Common myeloid progenitor, CD34-positive (primary cell): ENCODE results near the gene SQOR.

Experiments used
- CTCF ChIA-PET: fragments of 350-600 bp; sonication (Branson Sonifier 250); formaldehyde crosslinking; loops from one replicate; lab custom pipeline; 2021; ENCODE audit warnings: antibody characterized with exemption; lab: Charles Lee
- POLR2A ChIA-PET: fragments of 350-600 bp; sonication (Branson Sonifier 250); formaldehyde crosslinking; loops from one replicate; lab custom pipeline; 2021; ENCODE audit warnings: antibody characterized with exemption; lab: Charles Lee
- DNase-seq, 3 donors: peaks; one replicate each; pipeline versions ENCODE4 v3.0.0 to v3.0.0-alpha.2; 2013
- H3K27ac ChIP-seq, 2 experiments: 1 replicate in 1 of 2; 2 replicates in 1 of 2; pipeline ENCODE4 v1.7.0; 2013; ENCODE audit warnings: inconsistent platforms in 2 of 2, low read length in 2 of 2, mild to moderate bottlenecking in 2 of 2, low read depth in 1 of 2, moderate library complexity in 1 of 2; ENCODE audit not compliant: severe bottlenecking in 2 of 2, insufficient read depth in 1 of 2, poor library complexity in 1 of 2
- H3K27me3 ChIP-seq, 5 experiments: replicated peaks in 2 of 5; 1 replicate in 3 of 5; 2 replicates in 2 of 5; pipeline versions ENCODE4 v1.6.1 to v1.7.0; 2013; ENCODE audit warnings: low read length in 4 of 5, mild to moderate bottlenecking in 2 of 5, moderate library complexity in 2 of 5, inconsistent platforms in 1 of 5; ENCODE audit not compliant: insufficient read depth in 5 of 5, control insufficient read depth in 4 of 5
- H3K36me3 ChIP-seq, 4 experiments: 1 replicate in 2 of 4; 2 replicates in 2 of 4; pipeline versions ENCODE4 v1.6.1 to v1.7.0; 2013; ENCODE audit warnings: low read length in 3 of 4, control low read depth in 1 of 4, mild to moderate bottlenecking in 1 of 4; ENCODE audit not compliant: control insufficient read depth in 4 of 4, insufficient read depth in 4 of 4
- H3K4me1 ChIP-seq, 4 experiments: 1 replicate in 3 of 4; 2 replicates in 1 of 4; pipeline versions ENCODE4 v1.6.1 to v1.7.1; 2013; ENCODE audit warnings: low read length in 3 of 4, mild to moderate bottlenecking in 3 of 4, control low read depth in 1 of 4, inconsistent platforms in 1 of 4, moderate library complexity in 1 of 4; ENCODE audit not compliant: control insufficient read depth in 4 of 4, insufficient read depth in 4 of 4; ENCODE audit errors: control extremely low read depth in 1 of 4
- H3K4me3 ChIP-seq, 7 experiments: 1 replicate in 4 of 7; 2 replicates in 3 of 7; pipeline versions ENCODE4 v1.5.1 to v1.7.0; 2013; ENCODE audit warnings: mild to moderate bottlenecking in 7 of 7, low read length in 6 of 7, moderate library complexity in 6 of 7, inconsistent platforms in 2 of 7, low read depth in 2 of 7, control low read depth in 1 of 7; ENCODE audit not compliant: insufficient read depth in 4 of 7, control insufficient read depth in 1 of 7; ENCODE audit errors: extremely low read depth in 1 of 7
- H3K9me3 ChIP-seq, 5 experiments: 1 replicate in 4 of 5; 2 replicates in 1 of 5; pipeline versions ENCODE4 v1.6.1 to v1.7.1; 2013; ENCODE audit warnings: low read length in 4 of 5, mild to moderate bottlenecking in 2 of 5, inconsistent platforms in 1 of 5, low read depth in 1 of 5, moderate library complexity in 1 of 5; ENCODE audit not compliant: control insufficient read depth in 4 of 5, insufficient read depth in 2 of 5; ENCODE audit errors: control extremely low read depth in 1 of 5
- WGBS: methylation state at CpG from one replicate; pipeline ENCODE4 v1.1.5; 2013; ENCODE audit not compliant: insufficient coverage; 5-methylcytosine and 5-hydroxymethylcytosine counted together

SQOR gene

GRCh38 chr15:45666119-45666875, 31.5 kb downstream of the SQOR start:
- H3K27me3 ChIP-seq = no peaks in the 10 kb centered on the region
- H3K36me3 ChIP-seq = peaks cover 6 to 38% (median 10%) of the 10 kb centered on the region in 4 experiments
- CTCF ChIA-PET = no interaction called here
- no peak for DNase-seq
- no peaks in the 10 kb centered on the region for H3K9me3 ChIP-seq
- WGBS = 100% methylated on average over 1 of the region's 1 CpG
- POLR2A ChIA-PET = no interaction called here
- H3K4me1 ChIP-seq = peaks cover 0 to 2% (median 0%) of the 10 kb centered on the region in 4 experiments
- no peak overlapping the region for H3K4me3 ChIP-seq
- H3K27ac ChIP-seq = no peak overlapping the region

GRCh38 chr15:45667002-45667401, 32.2 kb downstream of the SQOR start:
- Histone ChIP-seq H3K9me3 (no peaks in the 10 kb centered on the region), H3K36me3 (peaks cover 6 to 40% (median 13%) of the 10 kb centered on the region in 4 experiments), H3K27ac (no peak overlapping the region), H3K27me3 (no peaks in the 10 kb centered on the region), H3K4me3 (no peak overlapping the region), H3K4me1 (peaks cover 0 to 2% (median 0%) of the 10 kb centered on the region in 4 experiments)
- DNase-seq = no peak
- CTCF ChIA-PET = no interaction called here
- POLR2A ChIA-PET = no interaction called here
- 100% methylated on average over 1 of the region's 2 CpGs for WGBS

- Histone ChIP-seq H3K9me3 (no peaks in the 10 kb centered on the region), H3K27ac (no peak overlapping the region), H3K27me3 (no peaks in the 10 kb centered on the region), H3K4me3 (no peak overlapping the region), H3K36me3 (peaks cover 0 to 40% (median 18%) of the 10 kb centered on the region in 4 experiments), H3K4me1 (peaks cover 0 to 2% (median 0%) of the 10 kb centered on the region in 4 experiments)
- CTCF ChIA-PET = no interaction called here
- 97% methylated on average over 6 of the region's 6 CpGs for WGBS
- POLR2A ChIA-PET = no interaction called here
- DNase-seq = no peak
Observed at GRCh38 chr15:45668386-45668785, 33.6 kb downstream of the SQOR start.

- DNase-seq = no peak
- ChIA-PET CTCF (no interaction called here), POLR2A (no interaction called here)
- WGBS = 91% methylated on average over 1 of the region's 3 CpGs
- no peaks in the 10 kb centered on the region for H3K27me3 ChIP-seq
- no peaks in the 10 kb centered on the region for H3K9me3 ChIP-seq
- H3K36me3 ChIP-seq = peaks cover under 1 to 47% (median 20%) of the 10 kb centered on the region in 4 experiments
- H3K27ac ChIP-seq = no peak overlapping the region
- H3K4me3 ChIP-seq = no peak overlapping the region
- peaks cover 0 to under 1% (median 0%) of the 10 kb centered on the region in 4 experiments for H3K4me1 ChIP-seq
Observed at GRCh38 chr15:45669422-45669821, 34.6 kb downstream of the SQOR start.

GRCh38 chr15:45670091-45670490, 35.3 kb downstream of the SQOR start:
- no peaks in the 10 kb centered on the region for H3K4me1 ChIP-seq
- ChIA-PET POLR2A (interaction anchor here (0.6 kb wide), 1 partner anchor 1353 kb away, joined by 4 read pairs; no protein-coding TSS in a partner anchor), CTCF (no interaction called here)
- DNase-seq = no peak
- H3K27ac ChIP-seq = no peak overlapping the region
- no peaks in the 10 kb centered on the region for H3K9me3 ChIP-seq
- 100% methylated on average over 1 of the region's 5 CpGs for WGBS
- no peaks in the 10 kb centered on the region for H3K27me3 ChIP-seq
- H3K36me3 ChIP-seq = peaks cover 7 to 48% (median 26%) of the 10 kb centered on the region in 4 experiments
- H3K4me3 ChIP-seq = no peak overlapping the region

- Histone ChIP-seq H3K36me3 (peaks cover 10 to 47% (median 26%) of the 10 kb centered on the region in 4 experiments), H3K4me3 (no peak overlapping the region), H3K4me1 (no peaks in the 10 kb centered on the region), H3K27ac (no peak overlapping the region), H3K9me3 (no peaks in the 10 kb centered on the region), H3K27me3 (no peaks in the 10 kb centered on the region)
- WGBS = 95% methylated on average over 2 of the region's 4 CpGs
- POLR2A ChIA-PET = interaction anchor here (0.6 kb wide), 1 partner anchor 1352 kb away, joined by 4 read pairs; no protein-coding TSS in a partner anchor
- CTCF ChIA-PET = interaction anchor here (0.6 kb wide), 1 partner anchor 123 kb away, joined by 4 read pairs; no protein-coding TSS in a partner anchor
- no peak for DNase-seq
Observed at GRCh38 chr15:45670511-45670910, 35.7 kb downstream of the SQOR start.

- no peak overlapping the region for H3K4me3 ChIP-seq
- H3K36me3 ChIP-seq = peaks cover 19 to 58% (median 32%) of the 10 kb centered on the region in 4 experiments
- WGBS = no CpG with 5 or more reads among the region's 3 CpGs
- H3K27me3 ChIP-seq = no peaks in the 10 kb centered on the region
- no peak overlapping the region for H3K27ac ChIP-seq
- no peak for DNase-seq
- ChIA-PET POLR2A (no interaction called here), CTCF (interaction anchor here (0.9 to 1.1 kb wide), 3 partner anchors 25 to 61 kb away, joined by 3 to 4 read pairs (median 3); no protein-coding TSS in a partner anchor)
- H3K9me3 ChIP-seq = no peaks in the 10 kb centered on the region
- H3K4me1 ChIP-seq = no peaks in the 10 kb centered on the region
Observed at GRCh38 chr15:45674677-45675076, 39.8 kb downstream of the SQOR start.
